ENCODE data around the gene RPE.

RPE gene

GRCh38 chr2:210046851-210047500 is 44.5 kb downstream of the RPE start:
- 87% methylated on average over 2 of the region's 2 CpGs for WGBS
- Histone ChIP-seq H3K4me3 (ENCODE audit: low read length) (no peak overlapping the region), H3K36me3 (ENCODE audit: insufficient read depth, low read length) (0 out of 2 replicates have a peak, but pooled peaks cover 7% of the 10 kb centered on the region), H3K27me3 (ENCODE audit: insufficient read depth, low read length) (no peaks in the 10 kb centered on the region), H3K9me3 (ENCODE audit: insufficient read depth, low read depth, low read length) (peaks cover 11% of the 10 kb centered on the region), H3K27ac (ENCODE audit: low read depth, low read length) (no peak overlapping the region), H3K4me1 (ENCODE audit: insufficient read depth, low read length) (no peaks in the 10 kb centered on the region), H3K9ac (ENCODE audit: low read depth, low read length) (no peak overlapping the region)

GRCh38 chr2:210049831-210050230 is 47.4 kb downstream of the RPE start:
- Histone ChIP-seq H3K9ac (ENCODE audit: low read depth, low read length) (no peak overlapping the region), H3K27ac (ENCODE audit: low read depth, low read length) (no peak overlapping the region), H3K4me1 (ENCODE audit: insufficient read depth, low read length) (no peaks in the 10 kb centered on the region), H3K4me3 (ENCODE audit: low read length) (no peak overlapping the region), H3K9me3 (ENCODE audit: insufficient read depth, low read depth, low read length) (peaks cover 18% of the 10 kb centered on the region), H3K27me3 (ENCODE audit: insufficient read depth, low read length) (no peaks in the 10 kb centered on the region), H3K36me3 (ENCODE audit: insufficient read depth, low read length) (0 out of 2 replicates have a peak, but pooled peaks cover 7% of the 10 kb centered on the region)
- WGBS, result 75% methylated on average over 1 of the region's 1 CpG

GRCh38 chr2:210050885-210051284 is 48.4 kb downstream of the RPE start:
- no peak overlapping the region for H3K9ac ChIP-seq (ENCODE audit: low read depth, low read length)
- no peak overlapping the region for H3K4me3 ChIP-seq (ENCODE audit: low read length)
- H3K4me1 ChIP-seq (ENCODE audit: insufficient read depth, low read length), result no peaks in the 10 kb centered on the region
- H3K27ac ChIP-seq (ENCODE audit: low read depth, low read length), result no peak overlapping the region
- H3K36me3 ChIP-seq (ENCODE audit: insufficient read depth, low read length), result 0 out of 2 replicates have a peak, but pooled peaks cover 7% of the 10 kb centered on the region
- H3K27me3 ChIP-seq (ENCODE audit: insufficient read depth, low read length), result no peaks in the 10 kb centered on the region
- WGBS, result 100% methylated on average over 1 of the region's 1 CpG
- H3K9me3 ChIP-seq (ENCODE audit: insufficient read depth, low read depth, low read length), result peaks cover 24% of the 10 kb centered on the region

- Histone ChIP-seq H3K4me1 (ENCODE audit: insufficient read depth, low read length) (no peaks in the 10 kb centered on the region), H3K9ac (ENCODE audit: low read depth, low read length) (no peak overlapping the region), H3K4me3 (ENCODE audit: low read length) (no peak overlapping the region), H3K27ac (ENCODE audit: low read depth, low read length) (no peak overlapping the region), H3K36me3 (ENCODE audit: insufficient read depth, low read length) (no peaks in the 10 kb centered on the region), H3K27me3 (ENCODE audit: insufficient read depth, low read length) (no peaks in the 10 kb centered on the region), H3K9me3 (ENCODE audit: insufficient read depth, low read depth, low read length) (peaks cover 22% of the 10 kb centered on the region; the same call in 1 of the 2 replicates)
- 100% methylated on average over 1 of the region's 1 CpG for WGBS
Measured at GRCh38 chr2:210054696-210055095, 52.3 kb downstream of the RPE start.

- H3K27me3 ChIP-seq (ENCODE audit: insufficient read depth, low read length), result no peaks in the 10 kb centered on the region
- H3K4me1 ChIP-seq (ENCODE audit: insufficient read depth, low read length), result no peaks in the 10 kb centered on the region
- no peak overlapping the region for H3K4me3 ChIP-seq (ENCODE audit: low read length)
- no peak overlapping the region for H3K27ac ChIP-seq (ENCODE audit: low read depth, low read length)
- no peak overlapping the region for H3K9ac ChIP-seq (ENCODE audit: low read depth, low read length)
- H3K9me3 ChIP-seq (ENCODE audit: insufficient read depth, low read depth, low read length), result peaks cover 22% of the 10 kb centered on the region; the same call in 1 of the 2 replicates
- WGBS, result 98% methylated on average over 3 of the region's 3 CpGs
- H3K36me3 ChIP-seq (ENCODE audit: insufficient read depth, low read length), result no peaks in the 10 kb centered on the region
Measured at GRCh38 chr2:210055825-210056224, 53.4 kb downstream of the RPE start.

- 95% methylated on average over 2 of the region's 2 CpGs for WGBS
- H3K27me3 ChIP-seq (ENCODE audit: insufficient read depth, low read length), result no peaks in the 10 kb centered on the region
- no peak overlapping the region for H3K9ac ChIP-seq (ENCODE audit: low read depth, low read length)
Measured at GRCh38 chr2:210063306-210063705, 60.9 kb downstream of the RPE start.

More at GRCh38 chr2:210063306-210063705, 60.9 kb downstream of the RPE start:
- Histone ChIP-seq H3K9me3 (ENCODE audit: insufficient read depth, low read depth, low read length) (no peaks in the 10 kb centered on the region), H3K36me3 (ENCODE audit: insufficient read depth, low read length) (no peaks in the 10 kb centered on the region), H3K27ac (ENCODE audit: low read depth, low read length) (no peak overlapping the region), H3K4me3 (ENCODE audit: low read length) (no peak overlapping the region), H3K4me1 (ENCODE audit: insufficient read depth, low read length) (no peaks in the 10 kb centered on the region)
